GM12878 (cell line): Measurements from ENCODE around the gene CARMIL3. TPM values are rescaled to one million over a fixed set of nuclear protein-coding genes. Genes with fewer than 3 reads are reported as not detected.

Experiments used
- ATAC-seq: fragments of 200-7000 bp; cut with Tn5 transposase; 3 replicates; pipeline ENCODE4 v1.9.1; 2020; ENCODE audit warnings: mild to moderate bottlenecking, moderate library complexity
- BruUV-seq: library from RNA; stranded (reverse); fragments of 400-500 nt; replicated peaks from 2 replicates; lab custom pipeline; 2021; lab: Mats Ljungman, UMichigan
- CTCF ChIA-PET: fragments of 300-600 bp; sonication (Branson Sonifier 250); formaldehyde crosslinking; extraction: SDS; loops from one replicate; lab custom pipeline; 2021; ENCODE audit warnings: inconsistent platforms; lab: Yijun Ruan, JAX
- POLR2A ChIA-PET: fragments of 350-600 bp; formaldehyde crosslinking; extraction: SDS; loops from one replicate; lab custom pipeline; 2021; ENCODE audit warnings: inconsistent platforms; lab: Charles Lee
- RAD21 ChIA-PET: fragments of 300-600 bp; sonication (Branson Sonifier 250); formaldehyde crosslinking; loops from one replicate; lab custom pipeline; 2023; ENCODE audit warnings: antibody characterized with exemption; ENCODE audit not compliant: unreplicated experiment; lab: Charles Lee
- SMC1A ChIA-PET: fragments of 300-600 bp; sonication (Branson Sonifier 250); formaldehyde crosslinking; loops from one replicate; lab custom pipeline; 2023; ENCODE audit not compliant: unreplicated experiment, uncharacterized antibody; lab: Charles Lee
- DNase-seq: peaks from one replicate; pipeline ENCODE4 v3.0.0-alpha.2; 2011; ENCODE audit warnings: low read depth, low spot score
- FAIRE-seq: peaks from 3 replicates; lab custom pipeline; 2011; peaks lifted over from hg19 to GRCh38; lab: Jason Lieb, UNC
- H2AFZ ChIP-seq: 2 replicates; pipeline ENCODE4 v1.6.0; 2011; ENCODE audit warnings: low read depth, low read length, control low read depth; ENCODE audit not compliant: control insufficient read depth
- H3K27ac ChIP-seq: 2 replicates; pipeline ENCODE4 v1.5.1; 2011; ENCODE audit warnings: control low read depth; ENCODE audit not compliant: control insufficient read depth, insufficient read depth
- H3K27me3 ChIP-seq, 2 experiments: replicated peaks in 1 of 2; 2 replicates each; pipeline versions ENCODE4 v1.6.0 to v1.6.1; 2011; ENCODE audit warnings: low read length in 1 of 2; ENCODE audit not compliant: control insufficient read depth in 2 of 2, insufficient read depth in 2 of 2
- H3K36me3 ChIP-seq, 2 experiments: 2 replicates each; pipeline ENCODE4 v1.5.1; 2011; ENCODE audit warnings: low read length in 1 of 2; ENCODE audit not compliant: control insufficient read depth in 2 of 2, insufficient read depth in 2 of 2
- H3K4me1 ChIP-seq: 2 replicates; pipeline ENCODE4 v1.6.1; 2011; ENCODE audit warnings: mild to moderate bottlenecking, low read length, moderate library complexity, mixed read lengths; ENCODE audit not compliant: control insufficient read depth, insufficient read depth
- H3K4me2 ChIP-seq: 2 replicates; pipeline ENCODE4 v1.6.0; 2011; ENCODE audit warnings: control low read depth; ENCODE audit not compliant: control insufficient read depth, insufficient read depth
- H3K4me3 ChIP-seq: fragments of 200-600 bp; sonication (generic); 2 replicates; pipeline ENCODE4 v1.5.1; 2016
- H3K79me2 ChIP-seq: 2 replicates; pipeline ENCODE4 v1.6.0; 2011; ENCODE audit warnings: low read length; ENCODE audit not compliant: control insufficient read depth, insufficient read depth
- H3K9ac ChIP-seq: 2 replicates; pipeline ENCODE4 v1.8.0; 2011; ENCODE audit warnings: low read length, control low read depth, mixed read lengths; ENCODE audit not compliant: control insufficient read depth, insufficient read depth
- H3K9me3 ChIP-seq: replicated peaks from 3 replicates; pipeline ENCODE4 v1.5.1; 2011; ENCODE audit warnings: mild to moderate bottlenecking, low read length; ENCODE audit not compliant: control insufficient read depth, insufficient read depth
- H4K20me1 ChIP-seq: 2 replicates; pipeline ENCODE4 v1.6.0; 2011; ENCODE audit not compliant: control insufficient read depth, insufficient read depth
- CREM ChIP-seq: IDR thresholded peaks from 2 replicates; pipeline ENCODE4 v1.6.1; 2014; ENCODE audit warnings: antibody characterized with exemption, low read depth
- EED ChIP-seq: sonication (generic); IDR thresholded peaks from 2 replicates; pipeline ENCODE4 v1.6.1; 2016; ENCODE audit warnings: antibody characterized with exemption, low read depth
- IRF4 ChIP-seq: IDR thresholded peaks from 2 replicates; pipeline ENCODE4 v1.6.1; 2011; ENCODE audit warnings: low read depth, low read length
- LARP7 ChIP-seq: fragments of 450-650 bp; IDR thresholded peaks from 2 replicates; pipeline ENCODE4 v1.6.1; 2017; ENCODE audit warnings: mild to moderate bottlenecking
- MEF2A ChIP-seq: IDR thresholded peaks from 2 replicates; pipeline ENCODE4 v1.6.1; 2011; ENCODE audit warnings: low read depth, mild to moderate bottlenecking, low read length, moderate library complexity; ENCODE audit not compliant: insufficient read depth
- NRF1 ChIP-seq: conservative IDR thresholded peaks from 2 replicates; pipeline ENCODE4 v1.6.1; 2011; ENCODE audit warnings: mild to moderate bottlenecking, low read depth, low read length, improper control_type of control experiment
- SRF ChIP-seq, 2 experiments: IDR thresholded peaks; 2 replicates each; pipeline ENCODE4 v1.6.1; 2011; ENCODE audit warnings: low read depth in 2 of 2, low read length in 2 of 2, mild to moderate bottlenecking in 1 of 2, moderate library complexity in 1 of 2
- ZZZ3 ChIP-seq: IDR thresholded peaks from 2 replicates; pipeline ENCODE4 v1.6.1; 2011; ENCODE audit warnings: low read depth; ENCODE audit not compliant: control insufficient read depth, insufficient read length
- WGBS: methylation state at CpG from one replicate; pipeline ENCODE4 v1.1.6; 2016; ENCODE audit warnings: low lambda C conversion rate; ENCODE audit not compliant: insufficient replicate concordance, insufficient coverage; ENCODE audit errors: missing lambda C conversion rate; 5-methylcytosine and 5-hydroxymethylcytosine counted together
- in situ Hi-C: fragments of 300-500 bp; cut with MboI; formaldehyde crosslinking; loops from 9 replicates; pipeline ENCODE4 v1.14.3; 2018; ENCODE audit warnings: mixed read lengths
- intact Hi-C: fragments of 100-400 bp; cut with micrococcal nuclease; formaldehyde crosslinking; loops from one replicate; pipeline ENCODE4 v1.14.2; 2022; ENCODE audit not compliant: unreplicated experiment
- polyA plus RNA-seq, 11 experiments: library from polyadenylated mRNA; depleted of rRNA in 4 of 11; unstranded in 6 of 11; stranded (reverse) in 5 of 11; fragments of >200 nt; fragmentation: Nextera tagmentation in 4 of 11; fragmentation: Illumina TruSeq in 1 of 11; extraction: Ambion mirVana in 4 of 11; extraction: Trizol in 1 of 11; gene quantifications; 1 replicate in 1 of 11; 2 replicates in 10 of 11; pipeline versions ENCODE4 v1.2.1 to v1.2.3, GENCODE V29; 2011 to 2016; ENCODE audit warnings: inconsistent platforms in 2 of 11, missing spikeins in 2 of 11, low read depth in 1 of 11
- total RNA-seq, 4 experiments: library from RNA; depleted of rRNA in 3 of 4; stranded (reverse); fragments of >200 nt in 3 of 4; fragmentation: Illumina TruSeq in 1 of 4; extraction: Trizol in 1 of 4; gene quantifications; 2 replicates each; pipeline versions ENCODE4 v1.2.1 to v1.2.3, GENCODE V29; 2013 to 2021
- TF ChIP-seq, protein P1 (sequence below): IDR thresholded peaks from 2 replicates; pipeline ENCODE4 v1.6.1; 2011; ENCODE audit warnings: borderline replicate concordance, low read depth, mild to moderate bottlenecking, moderate library complexity, mixed read lengths, low read length; ENCODE audit not compliant: insufficient read depth; ENCODE audit errors: extremely low read length

The CARMIL3 gene
- total and polyA plus RNA-seq, 10 of the 15 experiments (the other 5 are each of a cell fraction or from before 2014, with no cell fraction given): 0.09 to 0.32 (median 0.25) TPM; not detected in 3

DNA sequence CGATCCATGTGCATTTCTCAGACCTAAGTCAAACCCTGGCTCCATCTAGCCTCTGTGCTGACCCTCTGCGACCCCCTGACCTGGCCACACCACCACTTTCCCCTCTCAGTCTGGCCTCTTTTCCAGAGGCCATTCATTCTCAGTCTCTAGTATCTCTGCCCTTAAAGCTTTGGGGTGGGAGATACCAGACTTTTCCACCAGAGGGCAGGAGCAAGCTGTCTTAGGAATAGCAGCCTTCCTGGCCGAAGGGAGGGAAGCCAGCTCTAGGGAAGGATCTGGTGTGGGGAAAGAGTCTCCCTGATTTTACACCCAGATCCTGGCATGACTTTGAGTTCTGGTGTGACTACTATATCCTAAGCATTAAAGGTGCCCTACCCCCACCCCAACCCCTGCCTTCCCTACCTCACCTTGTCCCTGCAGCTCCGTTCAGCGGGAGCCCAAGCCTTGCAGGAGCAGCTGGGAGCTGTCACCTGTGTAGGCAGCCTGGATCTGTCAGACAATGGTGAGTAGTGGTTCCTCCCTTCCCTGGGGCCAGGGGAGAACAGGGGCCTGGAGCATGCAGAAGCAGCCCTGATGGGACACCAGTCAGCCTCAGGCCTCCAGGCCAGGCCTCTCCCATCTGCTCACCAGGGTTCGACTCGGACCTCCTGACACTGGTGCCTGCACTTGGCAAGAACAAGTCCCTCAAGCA, 6.6 kb downstream of the CARMIL3 start (continued):
- no peak for TF ChIP-seq IRF4
- no peak for TF ChIP-seq CREM
- TF ChIP-seq ZZZ3: no peak

DNA sequence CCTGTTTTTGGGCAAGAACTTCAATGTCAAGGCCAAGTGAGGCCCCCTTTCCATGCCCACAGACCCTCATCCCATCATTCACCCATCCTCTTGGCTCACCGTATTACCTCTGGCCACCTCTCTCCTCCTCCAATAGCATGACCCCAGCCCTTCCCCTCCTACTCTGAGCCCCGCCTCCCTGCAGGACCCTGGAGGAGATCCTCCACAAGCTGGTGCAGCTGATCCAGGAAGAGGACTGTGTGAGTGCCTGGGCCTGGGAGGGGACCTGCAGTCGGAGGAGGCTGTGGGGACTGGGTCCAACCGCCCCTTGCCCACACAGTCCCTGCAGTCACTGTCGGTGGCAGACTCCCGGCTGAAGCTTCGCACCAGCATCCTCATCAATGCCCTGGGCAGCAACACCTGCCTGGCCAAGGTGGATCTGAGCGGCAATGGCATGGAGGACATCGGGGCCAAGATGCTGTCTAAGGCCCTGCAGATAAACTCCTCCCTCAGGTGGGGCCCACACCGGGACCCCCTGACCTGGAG, 7.2 kb downstream of the CARMIL3 start:
- Histone ChIP-seq H3K27me3 (no peaks in the 10 kb centered on the region; a peak in 1 of 4 replicates), H3K4me3 (no peak overlapping the region), H4K20me1 (no peaks in the 10 kb centered on the region), H2AFZ (no peak overlapping the region), H3K9me3 (no peaks in the 10 kb centered on the region), H3K27ac (no peak overlapping the region), H3K36me3 (no peaks in the 10 kb centered on the region), H3K9ac (no peak overlapping the region), H3K4me1 (no peaks in the 10 kb centered on the region), H3K4me2 (no peak overlapping the region), H3K79me2 (no peaks in the 10 kb centered on the region)
- SMC1A ChIA-PET: interaction anchor here (0.8 to 4.3 kb wide), 19 partner anchors 11 to 470 kb away, joined by 3 to 122 read pairs (median 5); partner anchors contain the start of genes DCAF11, IRF9 and NRL
- no TSS peak for BruUV-seq
- TF ChIP-seq MEF2A (no peak), NRF1 (no peak), LARP7 (no peak), EED (no peak), SRF (IDR thresholded peaks at IDR 0.05; ENCODE audit: low read depth in 2 of 2, low read length in 2 of 2) (no peak)
- TF ChIP-seq, protein P1, sequence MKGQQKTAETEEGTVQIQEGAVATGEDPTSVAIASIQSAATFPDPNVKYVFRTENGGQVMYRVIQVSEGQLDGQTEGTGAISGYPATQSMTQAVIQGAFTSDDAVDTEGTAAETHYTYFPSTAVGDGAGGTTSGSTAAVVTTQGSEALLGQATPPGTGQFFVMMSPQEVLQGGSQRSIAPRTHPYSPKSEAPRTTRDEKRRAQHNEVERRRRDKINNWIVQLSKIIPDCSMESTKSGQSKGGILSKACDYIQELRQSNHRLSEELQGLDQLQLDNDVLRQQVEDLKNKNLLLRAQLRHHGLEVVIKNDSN: no peak
- FAIRE-seq: no peak
- in situ Hi-C loops (loop anchor here (5.0 kb wide), 1 partner anchor 33 kb away; the partner anchor contains the start of gene PCK2), intact Hi-C loops (loop anchor here (1.0 kb wide), 3 partner anchors 31 to 102 kb away; partner anchors contain the start of gene IRF9)
- DNase-seq: no peak
- CTCF ChIA-PET: interaction anchor here (0.8 to 6.3 kb wide), 21 partner anchors 8 to 275 kb away, joined by 3 to 197 read pairs (median 6); partner anchors contain the start of genes DCAF11, EMC9, IRF9 and NRL
- POLR2A ChIA-PET: interaction anchor here (0.5 to 2.6 kb wide), 11 partner anchors 21 to 153 kb away, joined by 3 to 18 read pairs (median 5); partner anchors contain the start of genes DCAF11, EMC9, NRL and PCK2
- RAD21 ChIA-PET: interaction anchor here (1.0 to 7.2 kb wide), 13 partner anchors 15 to 274 kb away, joined by 3 to 140 read pairs (median 10); partner anchors contain the start of genes CIDEB, DCAF11, IRF9 and NRL
- 61% methylated on average over 10 of the region's 10 CpGs for WGBS
- ATAC-seq: no peak; the same call in 2 of the 3 replicates
